ENCODE measurements around the gene STK32A. TPM values are rescaled to one million over a fixed set of nuclear protein-coding genes. Genes with fewer than 3 reads are reported as not detected.

Gene STK32A
- total RNA-seq, 1 experiment from 2014 or later = 0.16 TPM

DNA sequence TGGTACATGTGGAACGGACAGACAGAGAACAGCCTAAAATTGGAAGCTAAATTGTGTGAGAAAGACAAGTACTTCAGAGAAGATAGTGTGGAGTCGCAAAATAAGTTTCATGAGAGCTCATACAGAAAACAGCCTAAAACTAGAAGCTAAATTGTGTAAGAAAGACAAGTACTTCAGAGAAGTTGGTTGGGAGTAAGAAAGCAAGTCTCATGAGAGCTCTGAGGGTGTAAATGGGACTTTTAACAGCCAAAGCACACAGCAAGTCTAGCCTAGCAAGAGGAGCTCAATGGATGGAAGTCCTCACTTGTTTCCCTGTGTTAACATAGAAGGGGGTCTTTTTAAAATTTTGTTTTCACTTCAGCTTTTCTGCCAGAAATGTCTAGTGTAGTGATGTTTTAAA, 93.1 kb downstream of the STK32A start:
- H3K27me3 ChIP-seq (replicated peaks; ENCODE audit: control insufficient read depth, insufficient read depth, low read length) = no peaks in the 10 kb centered on the region
- BruUV-seq (replicated peaks) = no TSS peak
- Mint-ChIP-seq H3K27ac (ENCODE audit: unreplicated experiment) (no peak overlapping the region), H3K4me1 (ENCODE audit: low read depth, unreplicated experiment) (no peaks in the 10 kb centered on the region), H3K4me3 (ENCODE audit: unreplicated experiment) (no peak overlapping the region), H3K9me3 (ENCODE audit: unreplicated experiment) (no peaks in the 10 kb centered on the region), H3K36me3 (ENCODE audit: insufficient read depth, unreplicated experiment) (no peaks in the 10 kb centered on the region), H3K27me3 (ENCODE audit: insufficient read depth, unreplicated experiment) (peaks cover 19% of the 10 kb centered on the region)
- DNase-seq = no peak
- TF ChIP-seq, protein P1, sequence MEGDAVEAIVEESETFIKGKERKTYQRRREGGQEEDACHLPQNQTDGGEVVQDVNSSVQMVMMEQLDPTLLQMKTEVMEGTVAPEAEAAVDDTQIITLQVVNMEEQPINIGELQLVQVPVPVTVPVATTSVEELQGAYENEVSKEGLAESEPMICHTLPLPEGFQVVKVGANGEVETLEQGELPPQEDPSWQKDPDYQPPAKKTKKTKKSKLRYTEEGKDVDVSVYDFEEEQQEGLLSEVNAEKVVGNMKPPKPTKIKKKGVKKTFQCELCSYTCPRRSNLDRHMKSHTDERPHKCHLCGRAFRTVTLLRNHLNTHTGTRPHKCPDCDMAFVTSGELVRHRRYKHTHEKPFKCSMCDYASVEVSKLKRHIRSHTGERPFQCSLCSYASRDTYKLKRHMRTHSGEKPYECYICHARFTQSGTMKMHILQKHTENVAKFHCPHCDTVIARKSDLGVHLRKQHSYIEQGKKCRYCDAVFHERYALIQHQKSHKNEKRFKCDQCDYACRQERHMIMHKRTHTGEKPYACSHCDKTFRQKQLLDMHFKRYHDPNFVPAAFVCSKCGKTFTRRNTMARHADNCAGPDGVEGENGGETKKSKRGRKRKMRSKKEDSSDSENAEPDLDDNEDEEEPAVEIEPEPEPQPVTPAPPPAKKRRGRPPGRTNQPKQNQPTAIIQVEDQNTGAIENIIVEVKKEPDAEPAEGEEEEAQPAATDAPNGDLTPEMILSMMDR (IDR thresholded peaks at IDR 0.05; ENCODE audit: insufficient read depth in 1 of 2, low read depth in 1 of 2, low read length in 1 of 2, severe bottlenecking in 1 of 2, unreplicated experiment in 1 of 2) = no peak
- no peak overlapping the region for H3K4me3 ChIP-seq (ENCODE audit: low read depth, low read length)
- H3K4me1 ChIP-seq = no peaks in the 10 kb centered on the region
- intact Hi-C loops (cut with micrococcal nuclease; ENCODE audit: unreplicated experiment) = no loop called here
- H3K9me3 ChIP-seq = no peaks in the 10 kb centered on the region
- CTCF ChIA-PET = no interaction called here
- no peaks in the 10 kb centered on the region for H3K36me3 ChIP-seq (ENCODE audit: control insufficient read depth, insufficient read depth, low read length)
- POLR2A ChIA-PET = no interaction called here

DNA sequence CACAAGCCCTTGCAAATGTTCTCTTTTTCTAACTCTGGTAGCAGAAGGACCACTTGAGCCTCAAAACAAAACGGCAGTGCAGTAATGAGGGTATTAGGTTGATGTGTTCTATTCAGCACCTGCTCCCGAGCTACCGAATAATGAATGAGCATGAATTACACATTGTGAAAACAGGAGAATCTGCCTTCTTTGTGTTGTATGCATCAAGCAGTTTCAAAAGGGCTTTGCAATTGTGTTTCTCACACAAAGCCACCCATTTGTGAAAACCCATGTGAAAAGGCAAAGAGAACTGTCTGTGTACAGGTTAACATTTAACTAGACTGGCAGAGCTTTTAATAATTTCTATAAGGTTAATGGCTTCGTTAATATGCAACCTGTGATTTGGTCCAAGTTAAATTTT, 97.8 kb downstream of the STK32A start:
- peaks cover 9% of the 10 kb centered on the region for H3K27me3 Mint-ChIP-seq (ENCODE audit: insufficient read depth, unreplicated experiment)
- H3K27ac Mint-ChIP-seq (ENCODE audit: unreplicated experiment) = no peak overlapping the region
- no TSS peak for BruUV-seq (replicated peaks)
- H3K27me3 ChIP-seq (replicated peaks; ENCODE audit: control insufficient read depth, insufficient read depth, low read length) = no peaks in the 10 kb centered on the region
- intact Hi-C loops (cut with micrococcal nuclease; ENCODE audit: unreplicated experiment) = no loop called here
- no peaks in the 10 kb centered on the region for H3K4me1 ChIP-seq
- no peaks in the 10 kb centered on the region for H3K36me3 Mint-ChIP-seq (ENCODE audit: insufficient read depth, unreplicated experiment)
- H3K9me3 Mint-ChIP-seq (ENCODE audit: unreplicated experiment) = no peaks in the 10 kb centered on the region
- ChIA-PET POLR2A (no interaction called here), CTCF (no interaction called here)
- no peak overlapping the region for H3K4me3 Mint-ChIP-seq (ENCODE audit: unreplicated experiment)
- no peaks in the 10 kb centered on the region for H3K4me1 Mint-ChIP-seq (ENCODE audit: low read depth, unreplicated experiment)
- TF ChIP-seq, protein P1 (IDR thresholded peaks at IDR 0.05; ENCODE audit: insufficient read depth in 1 of 2, low read depth in 1 of 2, low read length in 1 of 2, severe bottlenecking in 1 of 2, unreplicated experiment in 1 of 2) = no peak
- no peaks in the 10 kb centered on the region for H3K9me3 ChIP-seq
- H3K36me3 ChIP-seq (ENCODE audit: control insufficient read depth, insufficient read depth, low read length) = no peaks in the 10 kb centered on the region
- DNase-seq = no peak
- no peak overlapping the region for H3K4me3 ChIP-seq (ENCODE audit: low read depth, low read length)

DNA sequence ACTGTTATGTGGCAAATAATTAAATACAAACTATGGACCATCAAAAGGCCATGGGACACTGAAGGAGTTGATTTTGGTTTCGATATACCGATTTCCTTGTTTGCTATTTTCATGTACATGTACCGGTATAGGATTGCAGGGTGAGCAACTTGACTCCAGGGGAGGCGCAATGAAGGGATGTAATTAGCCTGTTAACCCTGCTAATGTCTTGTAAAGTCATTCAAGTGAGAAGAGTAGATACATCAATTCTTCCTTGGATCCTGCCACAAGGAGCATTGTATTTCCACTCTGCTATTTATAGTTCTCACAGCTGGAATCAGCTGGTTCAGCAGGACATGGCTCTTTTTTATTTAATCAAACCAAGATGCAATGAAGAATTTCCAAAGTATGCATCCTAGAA, 102.0 kb downstream of the STK32A start:
- H3K4me3 Mint-ChIP-seq (ENCODE audit: unreplicated experiment) = no peak overlapping the region
- DNase-seq = no peak
- Histone ChIP-seq H3K27me3 (replicated peaks; ENCODE audit: control insufficient read depth, insufficient read depth, low read length) (no peaks in the 10 kb centered on the region), H3K36me3 (ENCODE audit: control insufficient read depth, insufficient read depth, low read length) (no peaks in the 10 kb centered on the region), H3K4me1 (no peaks in the 10 kb centered on the region), H3K9me3 (no peaks in the 10 kb centered on the region), H3K4me3 (ENCODE audit: low read depth, low read length) (no peak overlapping the region)
- intact Hi-C loops (cut with micrococcal nuclease; ENCODE audit: unreplicated experiment) = no loop called here
- H3K36me3 Mint-ChIP-seq (ENCODE audit: insufficient read depth, unreplicated experiment) = no peaks in the 10 kb centered on the region
- TF ChIP-seq, protein P1 (IDR thresholded peaks at IDR 0.05; ENCODE audit: insufficient read depth in 1 of 2, low read depth in 1 of 2, low read length in 1 of 2, severe bottlenecking in 1 of 2, unreplicated experiment in 1 of 2) = no peak
- H3K4me1 Mint-ChIP-seq (ENCODE audit: low read depth, unreplicated experiment) = no peaks in the 10 kb centered on the region
- H3K27me3 Mint-ChIP-seq (ENCODE audit: insufficient read depth, unreplicated experiment) = no peaks in the 10 kb centered on the region
- no TSS peak for BruUV-seq (replicated peaks)
- CTCF ChIA-PET = no interaction called here
- POLR2A ChIA-PET = no interaction called here
- H3K9me3 Mint-ChIP-seq (ENCODE audit: unreplicated experiment) = peaks cover 10% of the 10 kb centered on the region
- no peak overlapping the region for H3K27ac Mint-ChIP-seq (ENCODE audit: unreplicated experiment)

Measured in Caco-2 (cell line).